Adrenal gland (tissue), 5 donors: Measurements from ENCODE around the gene HCRTR2.

Experiments used
- CTCF ChIP-seq, 6 experiments: fragments of 450-650 bp in 4 of 6; fragments of 200-600 bp in 2 of 6; sonication (generic) in 1 of 6; IDR thresholded peaks; 1 replicate in 5 of 6; 2 replicates in 1 of 6; pipeline versions ENCODE4 v1.5.1 to v1.8.0; 2016 to 2021; ENCODE audit warnings: antibody characterized with exemption in 6 of 6, mild to moderate bottlenecking in 2 of 6, moderate library complexity in 1 of 6
- POLR2A ChIP-seq, 2 donors: fragments of 450-650 bp; IDR thresholded peaks; one replicate each; pipeline ENCODE4 v1.6.1; 2017; ENCODE audit warnings: antibody characterized with exemption in 2 of 2, mild to moderate bottlenecking in 2 of 2, moderate library complexity in 1 of 2
- donor health status: DM: no; HTN: no; CAD: no.

- TF ChIP-seq CTCF (IDR thresholded peaks at IDR 0.05) (no peak), POLR2A (IDR thresholded peaks at IDR 0.05) (no peak)
Measured at GRCh38 chr6:55174211-55175026, at the start of gene HCRTR2.
